Smooth muscle cell (in vitro differentiated cells): ENCODE results near the gene AGBL1. TPM values are rescaled to one million over a fixed set of nuclear protein-coding genes. Genes with fewer than 3 reads are reported as not detected.

Experiments used
- DNase-seq: peaks from one replicate; lab custom pipeline; 2025; ENCODE audit not compliant: unreplicated experiment; lab: John Stamatoyannopoulos, UW
- H2AFZ ChIP-seq: fragments of 200-600 bp; sonication (generic); 2 replicates; pipeline ENCODE4 v1.6.0; 2016; ENCODE audit warnings: antibody characterized with exemption, low read depth, mild to moderate bottlenecking
- H3F3A ChIP-seq: fragments of 200-600 bp; sonication (generic); 2 replicates; pipeline ENCODE4 v1.6.0; 2017; ENCODE audit warnings: antibody characterized with exemption, low read depth
- H3K27ac ChIP-seq: fragments of 200-600 bp; sonication (generic); 2 replicates; pipeline ENCODE4 v1.5.1; 2016; ENCODE audit warnings: low read depth, mild to moderate bottlenecking
- H3K27me3 ChIP-seq: fragments of 200-600 bp; sonication (generic); 2 replicates; pipeline ENCODE4 v1.6.1; 2016; ENCODE audit warnings: low read depth, mild to moderate bottlenecking
- H3K36me3 ChIP-seq: fragments of 200-600 bp; sonication (generic); 2 replicates; pipeline ENCODE4 v1.5.1; 2016; ENCODE audit warnings: low read depth
- H3K4me1 ChIP-seq: fragments of 200-600 bp; sonication (generic); 2 replicates; pipeline ENCODE4 v1.5.1; 2016; ENCODE audit warnings: low read depth
- H3K4me2 ChIP-seq: fragments of 200-600 bp; sonication (generic); 2 replicates; pipeline ENCODE4 v1.6.0; 2016; ENCODE audit warnings: mild to moderate bottlenecking
- H3K4me3 ChIP-seq: fragments of 200-600 bp; sonication (generic); 2 replicates; pipeline ENCODE4 v1.5.1; 2016; ENCODE audit warnings: mild to moderate bottlenecking
- H3K79me2 ChIP-seq: fragments of 200-600 bp; sonication (generic); 2 replicates; pipeline ENCODE4 v1.6.0; 2016; ENCODE audit warnings: low read depth, mild to moderate bottlenecking
- H3K9ac ChIP-seq: fragments of 200-600 bp; sonication (generic); 2 replicates; pipeline ENCODE4 v1.6.0; 2016; ENCODE audit warnings: low read depth
- H3K9me3 ChIP-seq: fragments of 200-600 bp; sonication (generic); replicated peaks from 2 replicates; pipeline ENCODE4 v1.5.1; 2016; ENCODE audit warnings: low read depth
- H4K20me1 ChIP-seq: fragments of 200-600 bp; sonication (generic); 2 replicates; pipeline ENCODE4 v1.6.0; 2016; ENCODE audit warnings: low read depth
- WGBS: methylation state at CpG from one replicate; pipeline ENCODE4 v1.1.7; 2016; ENCODE audit warnings: low lambda C conversion rate; 5-methylcytosine and 5-hydroxymethylcytosine counted together
- polyA plus RNA-seq: library from polyadenylated mRNA; unstranded; fragments of >200 nt; fragmentation: Nextera tagmentation; extraction: Ambion mirVana; gene quantifications from 2 replicates; pipeline ENCODE4 v1.2.1, GENCODE V29; 2016
- total RNA-seq: library from RNA; depleted of rRNA; stranded (reverse); fragments of >200 nt; gene quantifications from 2 replicates; pipeline ENCODE4 v1.2.3, GENCODE V29; 2014
- TF ChIP-seq, protein P1 (sequence below): fragments of 200-600 bp; sonication (generic); IDR thresholded peaks from 2 replicates; pipeline ENCODE4 v1.5.1; 2017; ENCODE audit warnings: borderline replicate concordance, mild to moderate bottlenecking, antibody characterized with exemption; ENCODE audit not compliant: insufficient read depth, poor library complexity, severe bottlenecking

Gene AGBL1
- total and polyA plus RNA-seq, 2 experiments from 2014 or later, result not detected

DNA sequence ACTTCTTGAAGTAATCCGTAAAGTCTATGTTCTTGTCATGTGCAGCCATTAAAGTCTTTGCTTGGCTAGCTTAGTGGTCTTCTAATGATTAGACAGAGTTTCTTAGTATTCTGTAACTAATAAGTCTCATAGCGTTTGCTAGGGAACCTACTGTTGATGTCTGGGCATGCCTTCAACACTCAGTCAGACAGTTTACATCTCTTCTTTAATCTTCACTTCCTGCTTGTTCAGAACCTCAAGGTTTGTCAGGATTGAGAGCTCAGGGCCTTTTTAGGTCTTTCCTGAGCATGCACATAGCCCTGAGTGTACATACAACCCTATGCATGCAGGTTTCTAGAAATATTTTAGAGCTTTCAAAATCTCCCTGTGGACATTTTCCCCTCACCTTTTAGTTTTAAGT is 426.3 kb downstream of the AGBL1 start:
- no peaks in the 10 kb centered on the region for H3K36me3 ChIP-seq
- H3K27me3 ChIP-seq, result no peaks in the 10 kb centered on the region
- peak overlapping the region; percentile 63 for H3K27ac ChIP-seq
- H3K4me1 ChIP-seq, result no peaks in the 10 kb centered on the region
- H3K9me3 ChIP-seq, result no peaks in the 10 kb centered on the region
- DNase-seq, result no peak
- no peaks in the 10 kb centered on the region for H3F3A ChIP-seq
- H3K4me3 ChIP-seq, result no peak overlapping the region
- TF ChIP-seq, protein P1, sequence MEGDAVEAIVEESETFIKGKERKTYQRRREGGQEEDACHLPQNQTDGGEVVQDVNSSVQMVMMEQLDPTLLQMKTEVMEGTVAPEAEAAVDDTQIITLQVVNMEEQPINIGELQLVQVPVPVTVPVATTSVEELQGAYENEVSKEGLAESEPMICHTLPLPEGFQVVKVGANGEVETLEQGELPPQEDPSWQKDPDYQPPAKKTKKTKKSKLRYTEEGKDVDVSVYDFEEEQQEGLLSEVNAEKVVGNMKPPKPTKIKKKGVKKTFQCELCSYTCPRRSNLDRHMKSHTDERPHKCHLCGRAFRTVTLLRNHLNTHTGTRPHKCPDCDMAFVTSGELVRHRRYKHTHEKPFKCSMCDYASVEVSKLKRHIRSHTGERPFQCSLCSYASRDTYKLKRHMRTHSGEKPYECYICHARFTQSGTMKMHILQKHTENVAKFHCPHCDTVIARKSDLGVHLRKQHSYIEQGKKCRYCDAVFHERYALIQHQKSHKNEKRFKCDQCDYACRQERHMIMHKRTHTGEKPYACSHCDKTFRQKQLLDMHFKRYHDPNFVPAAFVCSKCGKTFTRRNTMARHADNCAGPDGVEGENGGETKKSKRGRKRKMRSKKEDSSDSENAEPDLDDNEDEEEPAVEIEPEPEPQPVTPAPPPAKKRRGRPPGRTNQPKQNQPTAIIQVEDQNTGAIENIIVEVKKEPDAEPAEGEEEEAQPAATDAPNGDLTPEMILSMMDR, result no peak
- H3K79me2 ChIP-seq, result no peaks in the 10 kb centered on the region
- no peak overlapping the region for H2AFZ ChIP-seq
- no peaks in the 10 kb centered on the region for H4K20me1 ChIP-seq
- H3K4me2 ChIP-seq, result peak overlapping the region; percentile 34
- WGBS, result 17% methylated on average over 2 of the region's 2 CpGs
- no peak overlapping the region for H3K9ac ChIP-seq

DNA sequence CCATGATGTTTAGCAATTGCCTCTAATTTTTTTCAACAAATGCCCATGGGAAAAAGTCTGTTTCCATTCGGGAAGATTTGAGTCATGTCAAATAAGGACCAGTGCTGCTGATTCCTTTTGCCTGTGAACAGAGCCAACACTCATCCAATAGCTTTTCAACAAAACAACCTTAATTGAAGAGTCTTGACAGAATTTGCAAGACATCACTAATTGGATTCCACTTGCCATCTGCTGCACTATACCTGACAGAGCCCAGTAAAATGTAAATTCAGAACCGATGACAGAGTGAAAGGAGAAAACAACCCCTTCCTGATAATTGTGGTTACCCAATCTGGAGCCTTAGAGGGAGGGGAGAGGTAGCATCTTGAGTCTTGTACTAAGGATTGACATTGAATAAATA is 426.7 kb downstream of the AGBL1 start:
- TF ChIP-seq, protein P1, result no peak
- Histone ChIP-seq H3K4me3 (no peak overlapping the region), H3K4me2 (no peak overlapping the region), H3K27ac (peak overlapping the region; percentile 63), H3K36me3 (no peaks in the 10 kb centered on the region), H3K9me3 (no peaks in the 10 kb centered on the region), H3K9ac (no peak overlapping the region), H2AFZ (no peak overlapping the region), H3K4me1 (no peaks in the 10 kb centered on the region), H3K79me2 (no peaks in the 10 kb centered on the region), H3K27me3 (no peaks in the 10 kb centered on the region), H4K20me1 (no peaks in the 10 kb centered on the region), H3F3A (no peaks in the 10 kb centered on the region)
- no peak for DNase-seq
- 62% methylated on average over 2 of the region's 2 CpGs for WGBS

DNA sequence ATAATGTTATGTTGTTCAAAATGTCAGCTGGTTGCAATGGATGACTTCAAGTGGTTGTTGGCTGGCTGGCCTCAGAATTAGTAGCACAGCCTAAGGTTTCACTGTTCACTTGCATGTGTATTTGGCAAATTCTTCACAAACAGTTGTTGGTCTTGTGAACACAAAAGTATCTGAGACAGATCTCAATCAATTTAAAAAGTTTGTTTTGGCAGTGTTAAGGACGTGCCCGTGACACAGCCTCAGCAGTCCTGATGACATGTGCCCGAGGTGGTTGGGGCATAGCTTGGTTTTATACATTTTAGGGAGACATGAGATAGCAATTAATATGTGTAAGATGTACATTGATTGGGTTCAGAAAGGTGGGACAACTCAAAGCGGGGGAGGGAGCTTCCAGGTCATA is 436.0 kb downstream of the AGBL1 start:
- H3K4me3 ChIP-seq, result no peak overlapping the region
- H3F3A ChIP-seq, result no peaks in the 10 kb centered on the region
- H2AFZ ChIP-seq, result no peak overlapping the region
- no peaks in the 10 kb centered on the region for H3K36me3 ChIP-seq
- no peaks in the 10 kb centered on the region for H3K79me2 ChIP-seq
- H3K4me1 ChIP-seq, result no peaks in the 10 kb centered on the region
- H4K20me1 ChIP-seq, result no peaks in the 10 kb centered on the region
- no peaks in the 10 kb centered on the region for H3K9me3 ChIP-seq
- WGBS, result 97% methylated on average over 4 of the region's 4 CpGs
- H3K27me3 ChIP-seq, result peaks cover 6% of the 10 kb centered on the region
- H3K27ac ChIP-seq, result no peak overlapping the region
- TF ChIP-seq, protein P1, result no peak
- H3K4me2 ChIP-seq, result no peak overlapping the region
- DNase-seq, result no peak
- no peak overlapping the region for H3K9ac ChIP-seq

DNA sequence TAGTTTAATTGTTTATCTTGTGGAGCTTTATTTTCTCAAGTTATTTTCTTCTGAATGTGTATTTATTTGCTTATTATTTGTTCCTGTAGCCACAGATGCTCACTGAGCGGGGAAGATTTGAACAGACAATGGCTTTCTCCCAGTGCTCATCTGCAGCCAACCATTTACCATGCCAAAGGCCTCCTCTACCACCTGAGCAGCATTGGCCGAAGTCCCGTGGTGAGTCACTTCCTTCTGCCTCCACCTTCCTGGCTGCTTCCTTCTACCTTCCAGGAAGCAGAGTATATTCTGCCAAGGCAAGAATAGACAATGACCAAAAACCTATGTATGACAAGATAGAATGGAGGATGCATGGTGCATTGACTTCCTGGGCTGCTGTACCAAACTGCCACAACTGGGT is 443.1 kb downstream of the AGBL1 start:
- no peaks in the 10 kb centered on the region for H3K36me3 ChIP-seq
- no peaks in the 10 kb centered on the region for H3F3A ChIP-seq
- no peak overlapping the region for H3K27ac ChIP-seq
- H3K79me2 ChIP-seq, result no peaks in the 10 kb centered on the region
- no peaks in the 10 kb centered on the region for H3K4me1 ChIP-seq
- WGBS, result 90% methylated on average over 3 of the region's 3 CpGs
- H3K9me3 ChIP-seq, result no peaks in the 10 kb centered on the region
- no peak overlapping the region for H2AFZ ChIP-seq
- TF ChIP-seq, protein P1, result no peak
- H3K27me3 ChIP-seq, result peaks cover 6% of the 10 kb centered on the region
- no peaks in the 10 kb centered on the region for H4K20me1 ChIP-seq
- no peak for DNase-seq
- H3K9ac ChIP-seq, result no peak overlapping the region
- H3K4me2 ChIP-seq, result no peak overlapping the region
- no peak overlapping the region for H3K4me3 ChIP-seq
